DOHH2 (cell line): Measurements from ENCODE around the gene CTSW.
"Not testable (repeated sequence)": the region's sequence is repeated elsewhere in the genome, so short reads cannot be mapped to it uniquely, and the experiment has no call there.

Experiments
- H3F3A ChIP-seq: fragments of 200-600 bp; sonication (generic), shearing (Covaris generic); 2 replicates; pipeline ENCODE4 v1.6.0; 2016; ENCODE audit warnings: antibody characterized with exemption, mild to moderate bottlenecking; ENCODE audit not compliant: control insufficient read depth, insufficient read depth
- H3K27ac ChIP-seq: fragments of 200-600 bp; sonication (generic); 2 replicates; pipeline ENCODE4 v1.5.1; 2014; ENCODE audit warnings: low read depth, mild to moderate bottlenecking, low read length, moderate library complexity
- H3K27me3 ChIP-seq: fragments of 200-600 bp; sonication (generic); 2 replicates; pipeline ENCODE4 v1.6.1; 2014; ENCODE audit warnings: mild to moderate bottlenecking, low read length, mixed read lengths; ENCODE audit not compliant: control insufficient read depth
- H3K36me3 ChIP-seq: fragments of 200-600 bp; sonication (generic); 2 replicates; pipeline ENCODE4 v1.6.1; 2014; ENCODE audit warnings: mild to moderate bottlenecking, low read length, moderate library complexity, mixed read lengths; ENCODE audit not compliant: control insufficient read depth
- H3K4me1 ChIP-seq: fragments of 200-600 bp; sonication (generic); 2 replicates; pipeline ENCODE4 v1.6.1; 2014; ENCODE audit warnings: mild to moderate bottlenecking, low read length, mixed read lengths; ENCODE audit not compliant: control insufficient read depth
- H3K4me2 ChIP-seq: fragments of 200-600 bp; sonication (generic); 2 replicates; pipeline ENCODE4 v1.6.0; 2014; ENCODE audit warnings: mild to moderate bottlenecking, low read length, moderate library complexity
- H3K4me3 ChIP-seq: fragments of 200-600 bp; sonication (generic); 2 replicates; pipeline ENCODE4 v1.5.1; 2014; ENCODE audit warnings: mild to moderate bottlenecking, low read length, mixed read lengths
- H3K79me2 ChIP-seq: fragments of 200-600 bp; sonication (generic); 2 replicates; pipeline ENCODE4 v1.6.1; 2014; ENCODE audit warnings: mild to moderate bottlenecking, low read length, mixed read lengths; ENCODE audit not compliant: control insufficient read depth
- H3K9me2 ChIP-seq: fragments of 200-600 bp; sonication (generic); replicated peaks from 2 replicates; pipeline ENCODE4 v1.6.1; 2014; ENCODE audit warnings: mild to moderate bottlenecking, low read length, mixed read lengths; ENCODE audit not compliant: control insufficient read depth
- H3K9me3 ChIP-seq: fragments of 200-600 bp; sonication (generic); 2 replicates; pipeline ENCODE4 v1.6.1; 2014; ENCODE audit warnings: antibody characterized with exemption, low read length, mixed read lengths; ENCODE audit not compliant: control insufficient read depth, insufficient read depth
- H4K20me1 ChIP-seq: fragments of 200-600 bp; sonication (generic); 2 replicates; pipeline ENCODE4 v1.6.0; 2014; ENCODE audit warnings: low read depth, mild to moderate bottlenecking, antibody characterized with exemption, low read length, moderate library complexity; ENCODE audit not compliant: control insufficient read depth, insufficient read depth
- EZH2phosphoT487 ChIP-seq: fragments of 200-600 bp; sonication (generic); IDR thresholded peaks from 2 replicates; pipeline ENCODE4 v1.6.1; 2017; ENCODE audit warnings: borderline replicate concordance, mild to moderate bottlenecking, antibody characterized with exemption, low read length, moderate library complexity, mixed read lengths
- TF ChIP-seq, protein P1 (sequence below): fragments of 200-600 bp; sonication (generic); IDR thresholded peaks from one replicate; pipeline ENCODE4 v1.5.1; 2014; ENCODE audit warnings: antibody characterized with exemption, mild to moderate bottlenecking, low read depth, low read length; ENCODE audit not compliant: poor library complexity, severe bottlenecking

Gene CTSW

DNA sequence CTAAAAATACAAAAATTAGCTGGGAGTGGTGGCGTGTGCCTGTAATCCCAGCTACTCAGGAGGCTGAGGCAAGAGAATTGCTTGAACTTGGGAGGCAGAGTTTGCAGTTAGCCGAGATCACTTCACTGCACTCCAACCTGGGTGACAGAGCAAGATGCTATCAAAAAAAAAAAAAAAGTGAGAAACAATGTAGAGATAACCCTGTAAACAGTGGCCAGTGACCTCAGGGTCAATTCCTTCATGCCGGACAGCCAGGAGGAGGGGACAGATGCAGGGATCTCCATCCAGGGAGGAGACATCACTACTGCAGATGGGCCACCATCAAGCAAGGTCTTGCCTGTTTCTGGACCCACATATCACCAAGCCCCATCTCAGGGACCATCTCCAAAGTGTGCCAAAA is 31.9 kb upstream of the CTSW start:
- no peaks in the 10 kb centered on the region for H3K4me1 ChIP-seq
- H3K9me2 ChIP-seq = no peaks in the 10 kb centered on the region
- no peak overlapping the region for H3K27ac ChIP-seq
- H3K9me3 ChIP-seq = peaks cover 5% of the 10 kb centered on the region; the same call in 1 of the 2 replicates
- H3K36me3 ChIP-seq = peaks cover 17% of the 10 kb centered on the region
- H3K4me3 ChIP-seq = no peak overlapping the region
- H4K20me1 ChIP-seq = no peaks in the 10 kb centered on the region
- H3F3A ChIP-seq = peaks cover 8% of the 10 kb centered on the region
- no peak for TF ChIP-seq EZH2phosphoT487
- TF ChIP-seq, protein P1, sequence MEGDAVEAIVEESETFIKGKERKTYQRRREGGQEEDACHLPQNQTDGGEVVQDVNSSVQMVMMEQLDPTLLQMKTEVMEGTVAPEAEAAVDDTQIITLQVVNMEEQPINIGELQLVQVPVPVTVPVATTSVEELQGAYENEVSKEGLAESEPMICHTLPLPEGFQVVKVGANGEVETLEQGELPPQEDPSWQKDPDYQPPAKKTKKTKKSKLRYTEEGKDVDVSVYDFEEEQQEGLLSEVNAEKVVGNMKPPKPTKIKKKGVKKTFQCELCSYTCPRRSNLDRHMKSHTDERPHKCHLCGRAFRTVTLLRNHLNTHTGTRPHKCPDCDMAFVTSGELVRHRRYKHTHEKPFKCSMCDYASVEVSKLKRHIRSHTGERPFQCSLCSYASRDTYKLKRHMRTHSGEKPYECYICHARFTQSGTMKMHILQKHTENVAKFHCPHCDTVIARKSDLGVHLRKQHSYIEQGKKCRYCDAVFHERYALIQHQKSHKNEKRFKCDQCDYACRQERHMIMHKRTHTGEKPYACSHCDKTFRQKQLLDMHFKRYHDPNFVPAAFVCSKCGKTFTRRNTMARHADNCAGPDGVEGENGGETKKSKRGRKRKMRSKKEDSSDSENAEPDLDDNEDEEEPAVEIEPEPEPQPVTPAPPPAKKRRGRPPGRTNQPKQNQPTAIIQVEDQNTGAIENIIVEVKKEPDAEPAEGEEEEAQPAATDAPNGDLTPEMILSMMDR = no peak
- H3K79me2 ChIP-seq = no peaks in the 10 kb centered on the region
- 0 out of 2 replicates have a peak, but pooled peaks cover 2% of the 10 kb centered on the region for H3K27me3 ChIP-seq
- no peak overlapping the region for H3K4me2 ChIP-seq

DNA sequence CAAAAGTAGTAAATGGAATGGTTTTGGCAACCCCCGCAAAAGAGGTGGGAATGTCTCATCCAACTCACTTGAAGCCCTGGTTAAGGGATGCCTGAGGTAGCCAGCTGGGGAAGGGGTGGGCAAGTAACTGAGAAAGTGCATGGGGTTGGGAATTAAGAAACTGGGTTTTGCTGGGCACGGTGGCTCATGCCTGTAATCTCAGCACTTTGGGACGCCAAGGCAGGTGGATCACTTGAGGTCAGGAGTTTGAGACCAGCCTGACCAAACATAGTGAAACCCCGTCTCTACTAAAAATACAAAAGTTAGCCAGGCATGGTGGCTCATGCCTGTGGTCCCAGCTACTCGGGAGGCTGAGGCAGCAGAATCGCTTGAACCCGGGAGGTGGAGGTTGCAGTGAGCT is 30.9 kb upstream of the CTSW start:
- not testable (repeated sequence) for H3K27ac ChIP-seq, H4K20me1 ChIP-seq, H3K9me3 ChIP-seq, H3K4me2 ChIP-seq, H3K4me3 ChIP-seq, H3K79me2 ChIP-seq, H3K27me3 ChIP-seq, H3K4me1 ChIP-seq, H3K9me2 ChIP-seq
- peaks cover 26% of the 10 kb centered on the region for H3K36me3 ChIP-seq
- H3F3A ChIP-seq = peaks cover 15% of the 10 kb centered on the region

DNA sequence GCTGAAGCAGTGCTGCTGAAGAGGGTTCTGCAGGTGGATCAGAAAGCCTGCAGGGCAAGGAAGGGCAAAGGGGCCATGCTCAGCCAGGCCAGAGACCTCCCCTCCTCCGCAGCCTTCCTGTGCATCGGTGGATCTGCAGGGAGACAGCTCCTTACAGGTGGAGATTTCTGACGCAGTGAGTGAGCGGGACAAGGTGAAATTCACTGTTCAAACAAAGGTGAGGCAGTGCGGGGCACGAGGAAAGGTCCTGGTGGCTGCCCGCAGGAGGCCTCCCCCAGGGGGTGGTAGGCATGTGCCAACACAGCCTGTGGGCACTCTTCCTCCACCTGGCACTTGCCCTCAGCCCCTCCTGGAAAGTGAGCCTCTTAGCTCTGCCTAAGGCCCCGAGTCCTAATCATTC is 30.3 kb upstream of the CTSW start:
- H3K4me2 ChIP-seq = no peak overlapping the region
- H3K4me3 ChIP-seq = no peak overlapping the region
- H4K20me1 ChIP-seq = no peaks in the 10 kb centered on the region; the same call in 1 of the 2 replicates
- H3F3A ChIP-seq = peaks cover 15% of the 10 kb centered on the region
- H3K79me2 ChIP-seq = peaks cover 3% of the 10 kb centered on the region; the same call in 1 of the 2 replicates
- H3K9me3 ChIP-seq = peaks cover 5% of the 10 kb centered on the region; the same call in 1 of the 2 replicates
- H3K36me3 ChIP-seq = peaks cover 33% of the 10 kb centered on the region
- H3K27ac ChIP-seq = no peak overlapping the region
- no peaks in the 10 kb centered on the region for H3K4me1 ChIP-seq
- no peaks in the 10 kb centered on the region for H3K9me2 ChIP-seq
- TF ChIP-seq, protein P1 = no peak
- TF ChIP-seq EZH2phosphoT487 = no peak
- H3K27me3 ChIP-seq = 0 out of 2 replicates have a peak, but pooled peaks cover 2% of the 10 kb centered on the region

DNA sequence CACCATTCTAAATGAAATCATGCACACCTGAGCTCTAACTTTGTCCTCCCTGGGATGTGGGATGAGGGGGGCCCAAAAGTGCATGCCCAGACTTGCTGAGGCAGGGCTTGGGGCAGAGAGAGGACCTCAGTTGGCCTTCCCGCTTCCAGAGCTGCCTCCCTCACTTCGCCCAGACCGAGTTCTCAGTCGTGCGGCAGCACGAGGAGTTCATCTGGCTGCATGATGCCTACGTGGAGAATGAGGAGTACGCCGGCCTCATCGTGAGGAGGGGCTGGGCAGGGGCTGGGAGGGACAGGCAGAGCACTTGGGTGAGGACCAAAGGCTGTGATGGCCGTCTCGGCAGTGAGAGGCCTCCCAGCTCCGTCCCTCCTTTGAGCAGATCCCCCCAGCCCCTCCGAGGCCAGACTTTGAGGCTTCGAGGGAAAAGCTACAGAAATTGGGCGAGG is 29.8 kb upstream of the CTSW start:
- H3K9me2 ChIP-seq = no peaks in the 10 kb centered on the region
- no peak overlapping the region for H3K4me3 ChIP-seq
- H3K27me3 ChIP-seq = 0 out of 2 replicates have a peak, but pooled peaks cover 2% of the 10 kb centered on the region
- H3K79me2 ChIP-seq = peaks cover 7% of the 10 kb centered on the region
- no peak overlapping the region for H3K27ac ChIP-seq
- peaks cover 15% of the 10 kb centered on the region for H3F3A ChIP-seq
- peaks cover 5% of the 10 kb centered on the region; the same call in 1 of the 2 replicates for H3K9me3 ChIP-seq
- H3K36me3 ChIP-seq = peaks cover 37% of the 10 kb centered on the region
- H3K4me2 ChIP-seq = no peak overlapping the region
- no peaks in the 10 kb centered on the region for H3K4me1 ChIP-seq
- no peak for TF ChIP-seq EZH2phosphoT487
- TF ChIP-seq, protein P1 = no peak
- no peaks in the 10 kb centered on the region; the same call in 1 of the 2 replicates for H4K20me1 ChIP-seq
